Upper lobe of left lung (tissue), 6 donors: ENCODE results near the gene HFM1. TPM values are rescaled to one million over a fixed set of nuclear protein-coding genes. Genes with fewer than 3 reads are reported as not detected.
"Not testable (repeated sequence)": the region's sequence is repeated elsewhere in the genome, so short reads cannot be mapped to it uniquely, and the experiment has no call there.

Experiments used
- ATAC-seq, 2 donors: fragments of 200-7000 bp; cut with Tn5 transposase; one replicate each; pipeline ENCODE4 v1.9.1; 2022; ENCODE audit warnings: mild to moderate bottlenecking in 2 of 2, moderate library complexity in 2 of 2; ENCODE audit not compliant: low FRiP score in 2 of 2
- DNase-seq, 2 donors: peaks; one replicate each; pipeline ENCODE4 v3.0.0-alpha.2; 2019 to 2020
- H3K27ac ChIP-seq, 4 donors: fragments of 200-600 bp; sonication (generic); one replicate each; pipeline ENCODE4 v1.5.1; 2016 to 2019
- H3K27me3 ChIP-seq, 4 donors: fragments of 200-600 bp; sonication (generic); one replicate each; pipeline ENCODE4 v1.5.1; 2017 to 2019
- H3K36me3 ChIP-seq, 4 donors: fragments of 200-600 bp; sonication (generic); one replicate each; pipeline ENCODE4 v1.5.1; 2016 to 2019
- H3K4me1 ChIP-seq, 4 donors: fragments of 200-600 bp; sonication (generic); one replicate each; pipeline ENCODE4 v1.5.1; 2018 to 2019
- H3K4me3 ChIP-seq, 4 donors: fragments of 200-600 bp; sonication (generic); one replicate each; pipeline ENCODE4 v1.5.1; 2017 to 2019; ENCODE audit warnings: mild to moderate bottlenecking in 2 of 4, moderate library complexity in 1 of 4
- H3K9me3 ChIP-seq, 4 donors: fragments of 200-600 bp; sonication (generic); one replicate each; pipeline ENCODE4 v1.5.1; 2018 to 2019
- EP300 ChIP-seq, 4 donors: sonication (generic); formaldehyde crosslinking; IDR thresholded peaks; one replicate each; pipeline ENCODE4 v1.5.1; 2017; ENCODE audit warnings: antibody characterized with exemption in 4 of 4, control low read depth in 2 of 4
- POLR2A ChIP-seq, 4 donors: fragments of 450-650 bp; IDR thresholded peaks; one replicate each; pipeline ENCODE4 v1.5.1; 2016 to 2017; ENCODE audit warnings: antibody characterized with exemption in 4 of 4, mild to moderate bottlenecking in 2 of 4
- POLR2AphosphoS5 ChIP-seq, 2 donors: sonication (generic); formaldehyde crosslinking; IDR thresholded peaks; one replicate each; pipeline ENCODE4 v1.5.1; 2017; ENCODE audit warnings: antibody characterized with exemption in 2 of 2
- WGBS, 2 donors: methylation state at CpG; one replicate each; pipeline ENCODE4 v1.1.5; 2017 to 2018; 5-methylcytosine and 5-hydroxymethylcytosine counted together
- total RNA-seq, 6 donors: library from RNA; depleted of rRNA in 4 of 6; stranded (reverse); fragments of >200 nt in 4 of 6; gene quantifications; one replicate each; pipeline versions ENCODE4 v1.1.0 to v1.2.1, GENCODE V29; 2016 to 2021
- TF ChIP-seq, protein P1 (sequence below), 6 experiments: fragments of 450-650 bp in 4 of 6; fragments of 200-600 bp in 2 of 6; sonication (generic) in 2 of 6; IDR thresholded peaks; one replicate each; pipeline ENCODE4 v1.5.1; 2016 to 2019; ENCODE audit warnings: antibody characterized with exemption in 6 of 6
- donor health status: DM: no; HTN: no; CAD: no; lungs with moderate emphysema.
- donor health status: DM: no; HTN: yes; CAD: no; lungs with severe emphysema.

HFM1 gene
- total RNA-seq, 6 donors from 2014 or later = 0.30 to 3.4 (median 0.77) TPM; not detected in 1

DNA sequence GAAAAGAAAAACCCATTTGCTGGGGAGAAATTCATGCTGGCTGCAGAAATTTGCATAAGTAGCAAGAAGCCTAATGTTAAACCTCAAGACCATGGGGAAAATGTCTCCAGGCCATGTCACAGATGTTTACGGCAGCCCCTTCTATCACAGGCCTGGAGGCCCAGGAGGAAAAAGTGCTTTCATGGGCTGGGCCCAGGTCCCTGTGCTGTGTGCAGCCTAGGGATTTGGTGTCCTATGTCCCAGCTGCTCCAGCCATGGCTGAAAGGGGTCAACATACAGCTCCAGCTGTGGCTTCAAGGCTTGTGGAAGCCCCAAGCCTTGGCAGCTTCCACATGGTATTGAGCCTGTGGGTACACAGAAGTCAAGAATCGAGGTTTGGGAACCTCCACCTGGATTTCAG lies 93.0 kb downstream of the HFM1 start:
- WGBS, 2 donors = 77 to 84% methylated on average over 2 of the region's 2 CpGs
- Histone ChIP-seq H3K4me1 (no peaks in the 10 kb centered on the region), H3K9me3 (peaks cover 0 to 8% (median 0%) of the 10 kb centered on the region in 4 donors), H3K27ac (no peak overlapping the region), H3K36me3 (no peaks in the 10 kb centered on the region), H3K4me3 (no peak overlapping the region), H3K27me3 (no peaks in the 10 kb centered on the region)
- TF ChIP-seq POLR2AphosphoS5 (IDR thresholded peaks at IDR 0.05) = no peak
- ATAC-seq (no peak), DNase-seq (no peak)

DNA sequence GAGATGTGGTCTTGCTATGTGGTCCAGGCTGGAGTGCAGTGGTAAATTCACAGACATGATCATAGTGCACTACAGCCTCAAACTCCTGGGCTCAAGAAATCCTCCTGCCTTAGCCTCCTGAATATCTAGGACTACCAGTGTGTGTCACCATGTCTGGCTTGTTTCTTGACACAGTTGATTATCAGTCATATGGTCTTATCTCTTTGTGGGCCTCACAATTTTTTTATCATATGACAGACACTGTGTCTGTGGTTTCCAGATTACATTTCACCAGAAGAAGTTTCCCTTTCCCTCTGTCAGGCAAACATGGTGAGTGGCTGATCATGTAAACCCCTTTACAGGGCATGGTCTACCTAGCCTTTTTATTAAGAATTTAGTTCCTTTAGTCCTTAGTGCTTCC lies 96.1 kb downstream of the HFM1 start:
- DNase-seq = no peak
- ATAC-seq = no peak

DNA sequence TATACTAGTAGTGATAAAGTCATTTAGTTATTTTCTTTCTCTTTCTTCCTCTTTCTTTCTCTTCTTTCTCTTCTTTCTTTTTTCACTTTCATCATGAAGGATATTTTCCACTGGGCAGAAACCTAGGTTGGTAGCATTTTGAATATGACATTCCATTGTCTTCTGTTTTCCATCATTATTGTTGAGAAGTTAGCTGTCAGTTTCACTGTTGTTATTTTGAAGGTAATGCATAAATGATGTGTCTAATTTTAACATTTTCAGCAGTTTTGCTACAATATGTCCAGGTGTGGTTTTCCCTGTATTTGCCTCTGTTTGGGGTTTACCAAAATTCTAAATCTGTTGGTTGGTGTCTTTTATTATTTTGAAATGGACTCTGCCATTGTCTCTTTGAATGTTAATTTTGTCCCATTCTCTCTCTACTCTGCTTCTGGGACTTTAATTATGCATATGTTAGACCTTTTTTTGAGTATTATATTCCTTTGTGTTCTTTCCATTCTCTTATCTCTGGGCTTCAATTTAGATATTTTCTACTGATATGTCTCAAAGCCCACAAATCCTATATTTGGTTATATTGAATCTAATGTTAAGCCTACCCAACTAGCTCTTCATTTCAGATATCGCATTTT lies 96.7 kb downstream of the HFM1 start:
- 91 to 100% methylated on average over 1 of the region's 1 CpG for WGBS, 2 donors
- no peak overlapping the region for H3K27ac ChIP-seq
- TF ChIP-seq POLR2AphosphoS5 (IDR thresholded peaks at IDR 0.05) (no peak), EP300 (IDR thresholded peaks at IDR 0.05) (no peak)
- TF ChIP-seq, protein P1, sequence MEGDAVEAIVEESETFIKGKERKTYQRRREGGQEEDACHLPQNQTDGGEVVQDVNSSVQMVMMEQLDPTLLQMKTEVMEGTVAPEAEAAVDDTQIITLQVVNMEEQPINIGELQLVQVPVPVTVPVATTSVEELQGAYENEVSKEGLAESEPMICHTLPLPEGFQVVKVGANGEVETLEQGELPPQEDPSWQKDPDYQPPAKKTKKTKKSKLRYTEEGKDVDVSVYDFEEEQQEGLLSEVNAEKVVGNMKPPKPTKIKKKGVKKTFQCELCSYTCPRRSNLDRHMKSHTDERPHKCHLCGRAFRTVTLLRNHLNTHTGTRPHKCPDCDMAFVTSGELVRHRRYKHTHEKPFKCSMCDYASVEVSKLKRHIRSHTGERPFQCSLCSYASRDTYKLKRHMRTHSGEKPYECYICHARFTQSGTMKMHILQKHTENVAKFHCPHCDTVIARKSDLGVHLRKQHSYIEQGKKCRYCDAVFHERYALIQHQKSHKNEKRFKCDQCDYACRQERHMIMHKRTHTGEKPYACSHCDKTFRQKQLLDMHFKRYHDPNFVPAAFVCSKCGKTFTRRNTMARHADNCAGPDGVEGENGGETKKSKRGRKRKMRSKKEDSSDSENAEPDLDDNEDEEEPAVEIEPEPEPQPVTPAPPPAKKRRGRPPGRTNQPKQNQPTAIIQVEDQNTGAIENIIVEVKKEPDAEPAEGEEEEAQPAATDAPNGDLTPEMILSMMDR (IDR thresholded peaks at IDR 0.05) = no peak
- peaks cover 0 to 8% (median 0%) of the 10 kb centered on the region in 4 donors for H3K9me3 ChIP-seq
- H3K36me3 ChIP-seq = no peaks in the 10 kb centered on the region
- ATAC-seq (no peak), DNase-seq (no peak)
- H3K27me3 ChIP-seq = no peaks in the 10 kb centered on the region
- H3K4me3 ChIP-seq = no peak overlapping the region
- no peaks in the 10 kb centered on the region for H3K4me1 ChIP-seq

More for the DNA sequence above, 96.1 kb downstream of the HFM1 start:
- TF ChIP-seq, protein P1 (IDR thresholded peaks at IDR 0.05) = no peak
- TF ChIP-seq POLR2A (IDR thresholded peaks at IDR 0.05) = no peak
- no peak for TF ChIP-seq POLR2AphosphoS5 (IDR thresholded peaks at IDR 0.05)
- no peak for TF ChIP-seq EP300 (IDR thresholded peaks at IDR 0.05)
- Histone ChIP-seq H3K4me1 (no peaks in the 10 kb centered on the region), H3K9me3 (peaks cover 0 to 8% (median 0%) of the 10 kb centered on the region in 4 donors), H3K27me3 (no peaks in the 10 kb centered on the region), H3K27ac (no peak overlapping the region), H3K36me3 (no peaks in the 10 kb centered on the region), H3K4me3 (no peak overlapping the region)

DNA sequence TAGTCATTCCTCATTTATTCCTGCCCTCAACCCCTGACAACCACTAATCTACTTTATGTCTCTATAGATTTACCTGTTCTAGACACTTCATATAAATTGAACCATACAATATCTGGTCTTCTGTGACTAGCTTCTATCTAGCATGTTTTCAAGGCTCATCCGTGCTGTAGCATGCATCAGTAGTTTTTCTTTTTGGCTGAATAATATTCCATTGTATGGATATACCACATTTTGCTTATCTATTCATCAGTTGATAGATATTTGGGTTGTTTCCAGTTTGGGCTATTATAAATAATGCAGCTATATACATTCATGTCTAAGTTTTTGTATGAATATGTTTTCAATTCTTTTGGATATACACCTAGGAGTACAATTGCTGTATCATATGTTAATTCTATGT lies 101.5 kb downstream of the HFM1 start:
- no peak overlapping the region for H3K4me3 ChIP-seq

DNA sequence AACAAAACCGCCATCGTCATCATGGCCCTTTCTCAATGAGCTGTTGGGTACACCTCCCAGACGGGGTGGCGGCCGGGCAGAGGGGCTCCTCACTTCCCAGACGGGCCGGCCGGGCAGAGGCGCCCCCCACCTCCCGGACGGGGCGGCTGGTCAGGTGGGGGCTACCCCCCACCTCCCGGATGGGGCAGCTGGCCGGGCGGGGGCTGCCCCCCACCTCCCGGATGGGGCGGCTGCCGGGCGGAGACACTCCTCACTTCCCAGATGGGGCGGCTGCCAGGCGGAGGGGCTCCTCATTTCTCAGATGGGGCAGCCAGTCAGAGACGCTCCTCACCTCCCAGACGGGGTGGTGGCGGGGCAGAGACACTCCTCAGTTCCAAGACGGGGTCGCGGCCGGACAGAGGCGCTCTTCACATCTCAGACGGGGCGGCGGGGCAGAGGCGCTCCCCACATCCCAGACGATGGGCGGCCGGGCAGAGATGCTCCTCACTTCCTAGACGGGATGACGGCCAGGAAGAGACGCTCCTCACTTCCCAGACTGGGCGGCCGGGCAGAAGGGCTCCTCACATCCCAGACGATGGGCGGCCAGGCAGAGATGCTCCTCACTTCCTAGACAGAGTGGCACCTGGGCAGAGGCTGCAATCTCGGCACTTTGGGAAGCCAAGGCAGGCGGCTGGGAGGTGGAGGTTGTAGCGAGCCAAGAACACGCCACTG lies 115.6 kb downstream of the HFM1 start:
- not testable (repeated sequence) for H3K27ac ChIP-seq, H3K36me3 ChIP-seq, H3K27me3 ChIP-seq, H3K9me3 ChIP-seq, ATAC-seq, H3K4me1 ChIP-seq, H3K4me3 ChIP-seq
- WGBS, 2 donors = 88 to 100% methylated on average over 13 to 17 of the region's 47 CpGs
- DNase-seq = peak in 1 of 2 donors; percentile 66

More for the DNA sequence above, 101.5 kb downstream of the HFM1 start:
- TF ChIP-seq, protein P1 (IDR thresholded peaks at IDR 0.05) = no peak
- TF ChIP-seq POLR2AphosphoS5 (IDR thresholded peaks at IDR 0.05) (no peak), POLR2A (IDR thresholded peaks at IDR 0.05) (no peak), EP300 (IDR thresholded peaks at IDR 0.05) (no peak)
- no peak for DNase-seq
- ATAC-seq = no peak
- H3K27me3 ChIP-seq = no peaks in the 10 kb centered on the region
- H3K4me1 ChIP-seq = no peaks in the 10 kb centered on the region
- no peak overlapping the region for H3K27ac ChIP-seq
- H3K36me3 ChIP-seq = no peaks in the 10 kb centered on the region
- 100% methylated on average over 1 of the region's 1 CpG for WGBS, 2 donors
- H3K9me3 ChIP-seq = peaks cover 0 to 8% (median 0%) of the 10 kb centered on the region in 4 donors

DNA sequence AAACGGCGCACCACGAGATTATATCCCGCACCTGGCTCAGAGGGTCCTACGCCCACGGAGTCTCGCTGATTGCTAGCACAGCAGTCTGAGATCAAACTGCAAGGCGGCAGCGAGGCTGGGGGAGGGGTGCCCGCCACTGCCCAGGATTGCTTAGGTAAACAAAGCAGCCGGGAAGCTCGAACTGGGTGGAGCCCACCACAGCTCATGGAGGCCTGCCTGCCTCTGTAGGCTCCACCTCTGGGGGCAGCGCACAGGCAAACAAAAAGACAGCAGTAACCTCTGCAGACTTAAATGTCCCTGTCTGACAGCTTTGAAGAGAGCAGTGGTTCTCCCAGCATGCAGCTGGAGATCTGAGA lies 117.7 kb downstream of the HFM1 start:
- WGBS, 2 donors = 78% methylated on average over 9 of the region's 13 CpGs; no CpG with 5 or more reads in 1 of the 2 donors
- H3K9me3 ChIP-seq, H3K27ac ChIP-seq, ATAC-seq, H3K4me3 ChIP-seq, H3K27me3 ChIP-seq, H3K36me3 ChIP-seq, H3K4me1 ChIP-seq: not testable (repeated sequence)
- peak in 1 of 2 donors; percentile 64 for DNase-seq

DNA sequence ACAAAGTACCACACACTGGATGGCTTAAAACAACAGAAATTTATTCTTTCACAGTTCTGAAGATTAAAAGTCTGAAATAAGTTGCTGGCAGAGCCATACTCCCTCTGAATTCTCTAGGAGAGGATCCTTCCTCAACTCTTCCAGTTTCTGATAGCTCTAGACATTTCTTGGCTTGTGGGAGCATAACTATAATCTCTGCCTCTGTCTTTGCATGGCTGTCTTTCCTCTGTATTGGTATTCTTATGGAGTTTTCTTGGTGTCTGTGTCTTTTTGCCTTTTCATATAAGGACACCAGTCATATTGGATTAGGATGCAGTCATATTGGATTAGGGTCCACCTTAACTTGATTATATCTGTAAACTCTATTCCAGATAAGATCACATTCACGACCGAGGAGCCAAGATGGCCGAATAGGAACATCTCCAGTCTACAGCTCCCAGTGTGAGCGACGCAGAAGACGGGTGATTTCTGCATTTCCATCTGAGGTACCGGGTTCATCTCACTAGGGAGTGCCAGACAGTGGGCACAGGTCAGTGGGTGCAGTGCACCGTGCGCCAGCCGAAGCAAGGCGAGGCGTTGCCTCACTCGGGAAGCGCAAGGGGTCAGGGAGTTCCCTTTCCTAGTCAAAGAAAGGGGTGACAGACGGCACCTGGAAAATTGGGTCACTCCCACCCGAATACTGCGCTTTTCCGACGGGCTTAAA lies 118.2 kb downstream of the HFM1 start:
- not testable (repeated sequence) for H3K4me3 ChIP-seq, H3K4me1 ChIP-seq, H3K36me3 ChIP-seq, H3K27ac ChIP-seq, H3K9me3 ChIP-seq, H3K27me3 ChIP-seq, ATAC-seq
- 92 to 95% methylated on average over 14 to 19 of the region's 19 CpGs for WGBS, 2 donors
- peak in 1 of 2 donors; percentile 54 for DNase-seq
